HK-2 (cell line): Measurements from ENCODE around the gene NAGA.
A peak's percentile ranks its signal among the peaks of the same experiment; 100 is the strongest.
"Not testable (repeated sequence)": the region's sequence is repeated elsewhere in the genome, so short reads cannot be mapped to it uniquely, and the experiment has no call there.

Experiments used
- DNase-seq: peaks from one replicate; pipeline ENCODE4 v3.0.0-alpha.2; 2018; ENCODE audit not compliant: unreplicated experiment

The NAGA gene

GRCh38 chr22:42070517-42071422, at the start of gene NAGA:
TSS of gene NAGA (minus strand) at chr22:42070812. CDS start at chr22:42070297, 515 bp downstream.
- peak; percentile 95 for DNase-seq

GRCh38 chr22:42116848-42117424, 46.3 kb upstream of the NAGA start:
- no peak for DNase-seq

DNA sequence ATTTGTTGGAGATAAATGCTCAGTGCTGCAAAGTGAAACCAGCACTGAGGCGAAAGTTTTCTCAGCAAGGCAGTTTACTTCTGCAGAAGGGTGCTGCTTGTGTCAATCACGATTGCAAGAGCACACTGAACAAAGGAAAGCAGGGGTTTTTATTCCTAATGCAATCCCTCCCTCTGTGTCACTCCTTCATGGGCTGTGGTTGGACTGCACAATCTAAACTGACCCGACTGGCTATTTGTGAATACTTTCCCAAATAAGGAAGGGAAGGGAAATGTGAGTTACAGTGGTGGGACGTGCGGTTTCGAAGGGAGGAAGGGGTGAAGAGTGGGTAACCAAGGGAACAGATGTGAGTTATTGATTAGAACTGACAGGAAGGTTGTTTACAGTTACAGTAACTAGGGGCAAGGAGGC, 44.8 kb upstream of the NAGA start:
- not testable (repeated sequence) for DNase-seq

DNA sequence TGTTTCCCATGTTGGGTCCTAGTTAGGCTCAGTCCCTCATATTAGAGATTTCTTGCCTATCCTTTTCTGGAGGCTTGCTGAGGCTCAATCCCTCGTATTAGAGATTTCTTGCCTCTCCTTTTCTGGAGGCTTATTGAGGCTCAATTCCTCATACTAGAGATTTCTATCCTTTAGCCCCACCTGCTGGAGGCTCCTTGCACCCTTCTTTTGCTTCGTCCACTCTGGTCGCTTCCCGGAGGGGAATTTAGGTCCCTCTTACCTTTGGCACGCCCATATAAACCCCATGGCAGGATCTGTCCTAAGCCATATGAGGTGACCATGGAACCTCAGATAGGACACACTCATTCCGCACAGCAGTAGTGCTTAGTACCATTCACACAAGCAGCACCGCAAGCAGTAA, 44.1 kb upstream of the NAGA start:
- no peak for DNase-seq

DNA sequence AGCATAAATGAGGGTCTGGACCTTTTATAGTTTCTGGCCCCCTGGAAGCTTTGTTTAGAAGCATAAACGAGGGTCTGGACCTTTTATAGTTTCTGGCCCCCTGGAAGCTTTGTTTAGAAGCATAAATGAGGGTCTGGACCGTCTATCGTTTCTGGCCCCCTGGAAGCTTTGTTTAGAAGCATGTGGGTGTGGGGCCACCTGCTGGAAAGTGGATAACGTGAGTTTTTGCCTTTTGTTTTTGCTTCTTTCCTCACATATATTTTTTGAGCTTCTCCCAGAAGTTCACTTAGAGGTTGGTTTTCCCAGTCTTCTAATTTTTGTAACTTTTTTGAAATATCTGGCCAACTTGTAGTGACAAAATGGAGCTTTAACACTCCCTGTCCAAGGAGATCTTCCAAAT, 42.2 kb upstream of the NAGA start:
- not testable (repeated sequence) for DNase-seq

DNA sequence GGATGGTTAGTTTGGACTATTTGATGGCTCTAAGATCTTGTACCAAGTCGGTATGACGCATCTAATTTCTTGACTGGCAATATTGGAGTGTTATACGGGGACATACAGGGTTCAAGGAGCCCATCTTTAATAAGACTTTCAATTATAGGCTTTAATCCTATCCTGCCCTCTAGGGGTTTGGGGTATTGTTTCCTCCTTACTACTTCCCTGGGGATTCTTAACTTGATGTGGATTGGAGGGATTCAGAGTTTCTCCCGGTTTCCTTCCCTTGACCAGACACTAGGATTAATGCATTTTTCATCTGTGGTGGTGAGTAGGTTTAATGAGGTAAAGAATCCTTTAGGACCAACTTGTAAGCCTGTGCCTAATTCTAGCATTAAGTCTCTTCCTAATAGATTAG, 41.2 kb upstream of the NAGA start:
- no peak for DNase-seq

- no peak for DNase-seq
Observed at GRCh38 chr22:42108848-42109247, 38.2 kb upstream of the NAGA start.

GRCh38 chr22:42104332-42104860, 33.8 kb upstream of the NAGA start:
- DNase-seq = not testable (repeated sequence)

DNA sequence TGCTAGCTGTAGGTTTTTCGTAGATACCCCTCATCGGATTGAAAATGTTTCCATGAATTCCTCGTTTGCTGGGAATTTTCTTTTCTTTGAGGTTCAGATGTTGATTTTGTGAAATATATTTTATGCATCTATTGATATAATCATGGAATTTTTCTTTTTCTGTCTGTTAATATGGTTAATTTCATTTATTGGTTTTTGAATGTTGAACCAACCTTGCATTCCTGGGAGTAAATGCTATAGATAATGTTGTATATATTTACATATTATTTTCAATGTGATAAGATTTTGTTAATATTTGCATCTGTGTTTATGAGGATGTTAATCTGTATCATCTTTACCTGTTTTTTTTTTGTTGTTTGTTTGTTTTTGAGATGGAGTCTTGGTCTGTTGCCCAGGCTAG, 30.6 kb upstream of the NAGA start:
- no peak for DNase-seq

DNA sequence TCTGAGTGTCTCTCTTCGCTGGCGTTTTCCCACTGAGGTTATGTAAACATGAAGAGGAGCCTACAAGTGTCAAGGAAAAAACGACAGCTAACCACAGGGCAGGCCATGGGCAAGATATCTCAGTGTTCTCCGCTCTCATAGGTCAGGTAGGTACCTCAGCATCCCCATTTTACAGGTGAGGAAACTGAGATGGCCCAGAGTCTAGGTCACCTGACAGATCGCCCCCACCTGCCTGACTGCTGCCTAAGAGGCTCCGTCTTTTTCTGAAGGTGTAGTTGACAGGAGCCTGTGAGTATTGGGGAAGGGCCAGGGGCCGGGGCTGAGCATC, 20.8 kb upstream of the NAGA start:
- no peak for DNase-seq

DNA sequence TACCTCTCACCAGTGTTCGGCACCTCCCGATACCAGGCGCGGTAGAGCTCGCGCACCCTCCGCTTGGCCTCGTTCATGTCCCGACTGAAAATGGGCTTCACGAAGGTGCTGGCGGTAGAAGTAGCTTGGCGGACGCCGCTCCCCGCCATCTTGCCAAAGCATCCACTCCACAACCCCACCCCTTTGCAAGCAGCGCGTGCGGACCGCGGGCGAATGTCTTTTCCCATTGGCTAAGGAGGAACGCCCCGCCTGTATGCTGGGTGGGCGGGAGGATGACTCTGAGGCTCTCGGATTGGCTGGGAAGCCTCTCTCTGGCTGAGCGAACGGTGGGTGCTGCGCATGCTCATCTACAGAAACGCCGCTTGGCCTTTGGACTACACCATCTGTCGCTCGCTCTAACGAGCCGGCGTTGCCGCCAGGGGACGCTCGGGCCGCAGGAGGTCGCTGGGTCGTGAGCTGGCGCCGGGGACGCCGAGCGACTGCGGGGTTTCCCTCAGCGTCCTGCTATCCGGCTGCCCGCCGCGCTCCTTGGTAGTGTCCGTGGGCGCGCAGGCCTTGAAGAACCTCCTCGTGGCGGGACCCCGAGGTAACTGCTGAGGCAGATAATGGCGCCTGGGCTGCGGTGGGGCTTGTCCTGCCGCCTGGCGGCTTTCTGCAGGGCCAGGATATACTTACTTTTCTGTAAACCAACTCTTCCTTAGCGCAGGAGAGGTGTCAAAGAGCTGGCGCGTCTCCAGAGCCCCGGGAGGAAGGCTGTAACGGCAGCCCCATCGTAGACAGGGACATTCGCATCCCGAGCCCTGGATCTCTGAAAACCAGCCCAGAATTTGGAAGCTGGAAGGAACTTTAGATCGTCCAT, 20.2 kb upstream of the NAGA start, which contains the start of gene NDUFA6:
Gene NDUFA6, minus strand, starts transcription at position 177 of the 859 bp plus-strand sequence. Its CDS starts 28 bp downstream, at position 149.
- DNase-seq = peak; percentile 98

GRCh38 chr22:42086051-42086450, 15.4 kb upstream of the NAGA start:
- DNase-seq = no peak

- DNase-seq = no peak
Observed at GRCh38 chr22:42084874-42085273, 14.3 kb upstream of the NAGA start.

DNA sequence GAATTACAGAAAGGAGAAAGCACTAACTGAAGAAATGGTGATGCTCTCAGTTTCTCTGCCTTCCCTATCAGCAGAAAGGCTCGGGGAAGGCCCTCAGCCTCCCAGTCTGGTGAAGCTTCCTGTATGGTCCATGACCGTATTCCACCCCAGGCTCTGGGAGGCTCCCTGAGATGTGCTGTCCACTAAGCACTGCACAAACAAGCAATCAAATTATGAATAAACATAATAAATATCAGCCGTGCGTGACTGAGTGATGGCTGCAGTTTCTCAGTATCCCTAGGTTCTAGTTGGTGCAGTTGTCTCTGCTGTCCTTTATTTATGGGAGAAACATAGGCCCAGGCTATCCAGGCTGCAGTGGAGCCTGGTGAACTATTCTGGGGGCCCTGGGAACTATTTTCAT, 12.5 kb upstream of the NAGA start:
- DNase-seq = no peak

DNA sequence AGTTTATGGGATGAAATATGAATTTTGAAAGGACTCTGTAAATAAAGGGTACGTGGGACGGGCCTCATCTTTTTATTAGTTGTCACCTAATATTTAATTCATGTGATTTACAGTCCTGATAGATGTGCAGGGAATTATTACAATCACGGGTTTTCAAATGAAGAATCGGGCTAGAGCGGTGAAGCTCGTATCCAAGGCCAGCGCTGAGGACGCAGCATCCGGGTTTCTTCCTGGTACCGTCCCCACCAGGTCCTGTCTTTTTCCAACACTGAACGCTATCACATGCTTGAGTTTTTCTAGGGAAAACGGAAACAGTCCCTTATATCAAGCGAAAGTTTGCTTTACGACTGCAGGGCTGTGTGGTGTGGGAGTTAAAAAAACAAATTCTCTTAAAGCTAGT, 9.7 kb upstream of the NAGA start:
- no peak for DNase-seq

GRCh38 chr22:42079319-42080251, 9.0 kb upstream of the NAGA start, which contains the start of gene SMDT1:
TSS of gene SMDT1 (plus strand) at chr22:42079700. CDS start at chr22:42079769, 69 bp downstream.
- DNase-seq = peak; percentile 97

GRCh38 chr22:42078469-42079318, 8.1 kb upstream of the NAGA start:
- DNase-seq = no peak

- no peak for DNase-seq
Observed at GRCh38 chr22:42077486-42078125, 7.0 kb upstream of the NAGA start.

- no peak for DNase-seq
Observed at GRCh38 chr22:42076764-42077485, 6.3 kb upstream of the NAGA start.
